Measurements from ENCODE around the gene PANX1. TPM values are rescaled to one million over a fixed set of nuclear protein-coding genes. Genes with fewer than 3 reads are reported as not detected.

Gene PANX1
- total RNA-seq, 6 experiments from 2014 or later, result 22.5 to 26.7 (median 24.5) TPM

GRCh38 chr11:94169516-94169915, 40.9 kb downstream of the PANX1 start:
- Mint-ChIP-seq H3K27ac (no peak overlapping the region), H3K9me3 (no peaks in the 10 kb centered on the region), H3K36me3 (ENCODE audit: low read depth) (no peaks in the 10 kb centered on the region), H3K4me1 (ENCODE audit: low read depth) (peaks cover 22% of the 10 kb centered on the region), H3K27me3 (ENCODE audit: insufficient read depth) (no peaks in the 10 kb centered on the region), H3K4me3 (no peak overlapping the region)
- DNase-seq, result no peak
- TF ChIP-seq, protein P1, sequence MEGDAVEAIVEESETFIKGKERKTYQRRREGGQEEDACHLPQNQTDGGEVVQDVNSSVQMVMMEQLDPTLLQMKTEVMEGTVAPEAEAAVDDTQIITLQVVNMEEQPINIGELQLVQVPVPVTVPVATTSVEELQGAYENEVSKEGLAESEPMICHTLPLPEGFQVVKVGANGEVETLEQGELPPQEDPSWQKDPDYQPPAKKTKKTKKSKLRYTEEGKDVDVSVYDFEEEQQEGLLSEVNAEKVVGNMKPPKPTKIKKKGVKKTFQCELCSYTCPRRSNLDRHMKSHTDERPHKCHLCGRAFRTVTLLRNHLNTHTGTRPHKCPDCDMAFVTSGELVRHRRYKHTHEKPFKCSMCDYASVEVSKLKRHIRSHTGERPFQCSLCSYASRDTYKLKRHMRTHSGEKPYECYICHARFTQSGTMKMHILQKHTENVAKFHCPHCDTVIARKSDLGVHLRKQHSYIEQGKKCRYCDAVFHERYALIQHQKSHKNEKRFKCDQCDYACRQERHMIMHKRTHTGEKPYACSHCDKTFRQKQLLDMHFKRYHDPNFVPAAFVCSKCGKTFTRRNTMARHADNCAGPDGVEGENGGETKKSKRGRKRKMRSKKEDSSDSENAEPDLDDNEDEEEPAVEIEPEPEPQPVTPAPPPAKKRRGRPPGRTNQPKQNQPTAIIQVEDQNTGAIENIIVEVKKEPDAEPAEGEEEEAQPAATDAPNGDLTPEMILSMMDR (IDR thresholded peaks at IDR 0.05), result no peak

- DNase-seq, result no peak
Measured at GRCh38 chr11:94169930-94170545, 41.4 kb downstream of the PANX1 start.

GRCh38 chr11:94170953-94171352, 42.3 kb downstream of the PANX1 start:
- DNase-seq, result no peak
- no peak overlapping the region for H3K4me3 Mint-ChIP-seq
- no peaks in the 10 kb centered on the region for H3K9me3 Mint-ChIP-seq
- no peak overlapping the region for H3K27ac Mint-ChIP-seq
- TF ChIP-seq, protein P1 (IDR thresholded peaks at IDR 0.05), result no peak
- no peaks in the 10 kb centered on the region for H3K27me3 Mint-ChIP-seq (ENCODE audit: insufficient read depth)
- H3K36me3 Mint-ChIP-seq (ENCODE audit: low read depth), result no peaks in the 10 kb centered on the region
- peaks cover 36% of the 10 kb centered on the region for H3K4me1 Mint-ChIP-seq (ENCODE audit: low read depth)

More at GRCh38 chr11:94169930-94170545, 41.4 kb downstream of the PANX1 start:
- Mint-ChIP-seq H3K9me3 (no peaks in the 10 kb centered on the region), H3K36me3 (ENCODE audit: low read depth) (no peaks in the 10 kb centered on the region), H3K27ac (no peak overlapping the region), H3K27me3 (ENCODE audit: insufficient read depth) (no peaks in the 10 kb centered on the region), H3K4me1 (ENCODE audit: low read depth) (peaks cover 27% of the 10 kb centered on the region), H3K4me3 (no peak overlapping the region)
- TF ChIP-seq, protein P1 (IDR thresholded peaks at IDR 0.05), result no peak

GRCh38 chr11:94171693-94172440, 43.2 kb downstream of the PANX1 start:
- TF ChIP-seq, protein P1 (IDR thresholded peaks at IDR 0.05), result peak; percentile 98
- Mint-ChIP-seq H3K27me3 (ENCODE audit: insufficient read depth) (no peaks in the 10 kb centered on the region), H3K4me1 (ENCODE audit: low read depth) (peaks cover 43% of the 10 kb centered on the region), H3K27ac (no peak overlapping the region), H3K4me3 (no peak overlapping the region), H3K9me3 (no peaks in the 10 kb centered on the region), H3K36me3 (ENCODE audit: low read depth) (no peaks in the 10 kb centered on the region)
- peak; percentile 8 for DNase-seq

- Mint-ChIP-seq H3K27me3 (ENCODE audit: insufficient read depth) (no peaks in the 10 kb centered on the region), H3K4me3 (peak overlapping the region; percentile 18; the same call in 1 of the 2 replicates)
- TF ChIP-seq, protein P1 (IDR thresholded peaks at IDR 0.05), result no peak
Measured at GRCh38 chr11:94175535-94175934, 46.9 kb downstream of the PANX1 start.

More at GRCh38 chr11:94175535-94175934, 46.9 kb downstream of the PANX1 start:
- peak overlapping the region; percentile 55 for H3K27ac Mint-ChIP-seq
- H3K4me1 Mint-ChIP-seq (ENCODE audit: low read depth), result peaks cover 38% of the 10 kb centered on the region
- DNase-seq, result peak; percentile 89
- no peaks in the 10 kb centered on the region for H3K9me3 Mint-ChIP-seq
- peaks cover 12% of the 10 kb centered on the region for H3K36me3 Mint-ChIP-seq (ENCODE audit: low read depth)
